ENCODE results near the gene RSBN1L. TPM values are rescaled to one million over a fixed set of nuclear protein-coding genes. Genes with fewer than 3 reads are reported as not detected.

Gene RSBN1L
- polyA plus RNA-seq, 1 of the 3 experiments (the other 2 are of a cell fraction), result 6.5 TPM

GRCh38 chr7:77765906-77766800 is 69.9 kb downstream of the RSBN1L start (continued):
- TF ChIP-seq, protein P1, sequence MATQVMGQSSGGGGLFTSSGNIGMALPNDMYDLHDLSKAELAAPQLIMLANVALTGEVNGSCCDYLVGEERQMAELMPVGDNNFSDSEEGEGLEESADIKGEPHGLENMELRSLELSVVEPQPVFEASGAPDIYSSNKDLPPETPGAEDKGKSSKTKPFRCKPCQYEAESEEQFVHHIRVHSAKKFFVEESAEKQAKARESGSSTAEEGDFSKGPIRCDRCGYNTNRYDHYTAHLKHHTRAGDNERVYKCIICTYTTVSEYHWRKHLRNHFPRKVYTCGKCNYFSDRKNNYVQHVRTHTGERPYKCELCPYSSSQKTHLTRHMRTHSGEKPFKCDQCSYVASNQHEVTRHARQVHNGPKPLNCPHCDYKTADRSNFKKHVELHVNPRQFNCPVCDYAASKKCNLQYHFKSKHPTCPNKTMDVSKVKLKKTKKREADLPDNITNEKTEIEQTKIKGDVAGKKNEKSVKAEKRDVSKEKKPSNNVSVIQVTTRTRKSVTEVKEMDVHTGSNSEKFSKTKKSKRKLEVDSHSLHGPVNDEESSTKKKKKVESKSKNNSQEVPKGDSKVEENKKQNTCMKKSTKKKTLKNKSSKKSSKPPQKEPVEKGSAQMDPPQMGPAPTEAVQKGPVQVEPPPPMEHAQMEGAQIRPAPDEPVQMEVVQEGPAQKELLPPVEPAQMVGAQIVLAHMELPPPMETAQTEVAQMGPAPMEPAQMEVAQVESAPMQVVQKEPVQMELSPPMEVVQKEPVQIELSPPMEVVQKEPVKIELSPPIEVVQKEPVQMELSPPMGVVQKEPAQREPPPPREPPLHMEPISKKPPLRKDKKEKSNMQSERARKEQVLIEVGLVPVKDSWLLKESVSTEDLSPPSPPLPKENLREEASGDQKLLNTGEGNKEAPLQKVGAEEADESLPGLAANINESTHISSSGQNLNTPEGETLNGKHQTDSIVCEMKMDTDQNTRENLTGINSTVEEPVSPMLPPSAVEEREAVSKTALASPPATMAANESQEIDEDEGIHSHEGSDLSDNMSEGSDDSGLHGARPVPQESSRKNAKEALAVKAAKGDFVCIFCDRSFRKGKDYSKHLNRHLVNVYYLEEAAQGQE (IDR thresholded peaks at IDR 0.05; ENCODE audit: low read depth, low read length), result no peak
- no peak for TF ChIP-seq CTCF (IDR thresholded peaks at IDR 0.05)

- no peaks in the 10 kb centered on the region for H3F3A ChIP-seq (replicated peaks; ENCODE audit: insufficient read depth)
- ChIA-PET CTCF (interaction anchor here (1.0 to 1.6 kb wide), 3 partner anchors 16 to 116 kb away, joined by 3 to 5 read pairs (median 3); no protein-coding TSS in a partner anchor), POLR2A (no interaction called here)
- peaks cover 8 to 27% of the 10 kb centered on the region in 2 experiments for H3K36me3 ChIP-seq (replicated peaks in 1 of 2; ENCODE audit: control insufficient read depth in 1 of 2, insufficient read depth in 2 of 2, low read length in 1 of 2)
- H3K4me3 ChIP-seq (ENCODE audit: low read depth in 2 of 2, low read length in 1 of 2), result no peak overlapping the region
- H4K20me1 ChIP-seq (ENCODE audit: insufficient read depth), result no peaks in the 10 kb centered on the region
- H3K9ac ChIP-seq, result no peak overlapping the region
- H3K9me2 ChIP-seq, result no peaks in the 10 kb centered on the region
- H3K4me2 ChIP-seq, result no peak overlapping the region
- peaks cover 32% of the 10 kb centered on the region for H3K79me2 ChIP-seq (ENCODE audit: insufficient read depth)
- H2AFZ ChIP-seq (ENCODE audit: low read depth), result no peak overlapping the region
- no peaks in the 10 kb centered on the region for H3K4me1 ChIP-seq (ENCODE audit: control insufficient read depth in 1 of 2, insufficient read depth in 2 of 2, low read depth in 1 of 2, low read length in 1 of 2)
- no peak overlapping the region for H3K27ac ChIP-seq (ENCODE audit: low read depth in 2 of 2, low read length in 1 of 2)
- TF ChIP-seq CHD2 (IDR thresholded peaks at IDR 0.05; ENCODE audit: low read length, partially characterized antibody) (no peak), EP300 (IDR thresholded peaks at IDR 0.05; ENCODE audit: borderline replicate concordance in 1 of 2, low read depth in 1 of 2, low read length in 1 of 2) (no peak), CTCF (IDR thresholded peaks at IDR 0.05) (no peak), RAD21 (IDR thresholded peaks at IDR 0.05; ENCODE audit: low read length) (no peak), RXRA (IDR thresholded peaks at IDR 0.05; ENCODE audit: borderline replicate concordance, low read depth) (no peak), GABPA (IDR thresholded peaks at IDR 0.05; ENCODE audit: low read depth) (no peak), ELF1 (IDR thresholded peaks at IDR 0.05) (no peak), TAF1 (IDR thresholded peaks at IDR 0.05; ENCODE audit: borderline replicate concordance, low read depth, low read length) (no peak), YY1 (IDR thresholded peaks at IDR 0.05; ENCODE audit: low read depth) (no peak), SMC3 (IDR thresholded peaks at IDR 0.05; ENCODE audit: low read depth, low read length) (no peak), PBX3 (IDR thresholded peaks at IDR 0.05) (no peak), MXI1 (IDR thresholded peaks at IDR 0.05; ENCODE audit: low read depth, low read length) (no peak)
- 95% methylated on average over 6 of the region's 6 CpGs for WGBS (ENCODE audit: low lambda C conversion rate)
- H3K9me3 ChIP-seq, result no peaks in the 10 kb centered on the region
- no peak for DNase-seq
- no peaks in the 10 kb centered on the region for H3K27me3 ChIP-seq (ENCODE audit: insufficient read depth)
Measured at GRCh38 chr7:77766801-77767605, 70.7 kb downstream of the RSBN1L start.
